ENCODE results near the gene OCA2.

GRCh38 chr15:28025413-28025812, 73.7 kb downstream of the OCA2 start:
- TF ChIP-seq CTCF (IDR thresholded peaks at IDR 0.05; ENCODE audit: insufficient read depth, low read length, poor library complexity, severe bottlenecking) (no peak), EZH2phosphoT487 (conservative IDR thresholded peaks at IDR 0.05; ENCODE audit: low read length) (no peak)
